GM12864 (cell line): ENCODE results near the gene UBA7.

ENCODE experiments used
- DNase-seq: peaks from one replicate; pipeline ENCODE4 v3.0.0-alpha.2; 2011; ENCODE audit warnings: low read depth
- H3K4me3 ChIP-seq: 2 replicates; pipeline ENCODE4 v1.5.1; 2011; ENCODE audit warnings: mild to moderate bottlenecking, low read depth, low read length, control low read depth
- CTCF ChIP-seq: IDR thresholded peaks from 2 replicates; pipeline ENCODE4 v1.5.1; 2011; ENCODE audit warnings: low read depth, mild to moderate bottlenecking, moderate library complexity, low read length, control low read depth, inconsistent platforms; ENCODE audit errors: missing control alignments

Gene UBA7

DNA sequence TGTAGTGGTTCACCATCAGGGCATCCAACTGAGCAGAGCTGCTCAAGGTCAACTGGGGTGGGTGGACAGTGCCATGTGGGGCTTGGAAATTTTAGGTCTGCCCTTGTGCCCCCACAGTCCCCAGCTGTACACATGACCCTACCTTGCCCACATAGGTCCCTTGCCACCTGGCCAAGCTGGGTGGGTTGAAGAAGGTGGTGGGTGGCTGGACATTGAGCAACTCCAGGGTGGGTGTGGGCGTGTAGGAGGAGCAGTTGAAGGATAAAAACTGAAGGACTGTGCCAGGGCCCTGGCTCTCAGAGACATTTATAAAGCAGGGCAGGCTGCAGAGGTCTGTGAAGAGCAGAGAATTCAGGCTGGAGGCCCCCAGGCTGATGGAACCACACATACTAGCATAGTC lies 14.6 kb downstream of the UBA7 start:
- H3K4me3 ChIP-seq, result no peak overlapping the region
- DNase-seq, result no peak
- no peak for TF ChIP-seq CTCF

- TF ChIP-seq CTCF, result no peak
- DNase-seq, result no peak
- no peak overlapping the region for H3K4me3 ChIP-seq
Observed at GRCh38 chr3:49794926-49795905, 18.5 kb downstream of the UBA7 start.

- no peak for TF ChIP-seq CTCF
- no peak for DNase-seq
- no peak overlapping the region for H3K4me3 ChIP-seq
Observed at GRCh38 chr3:49794431-49794830, 19.3 kb downstream of the UBA7 start.

DNA sequence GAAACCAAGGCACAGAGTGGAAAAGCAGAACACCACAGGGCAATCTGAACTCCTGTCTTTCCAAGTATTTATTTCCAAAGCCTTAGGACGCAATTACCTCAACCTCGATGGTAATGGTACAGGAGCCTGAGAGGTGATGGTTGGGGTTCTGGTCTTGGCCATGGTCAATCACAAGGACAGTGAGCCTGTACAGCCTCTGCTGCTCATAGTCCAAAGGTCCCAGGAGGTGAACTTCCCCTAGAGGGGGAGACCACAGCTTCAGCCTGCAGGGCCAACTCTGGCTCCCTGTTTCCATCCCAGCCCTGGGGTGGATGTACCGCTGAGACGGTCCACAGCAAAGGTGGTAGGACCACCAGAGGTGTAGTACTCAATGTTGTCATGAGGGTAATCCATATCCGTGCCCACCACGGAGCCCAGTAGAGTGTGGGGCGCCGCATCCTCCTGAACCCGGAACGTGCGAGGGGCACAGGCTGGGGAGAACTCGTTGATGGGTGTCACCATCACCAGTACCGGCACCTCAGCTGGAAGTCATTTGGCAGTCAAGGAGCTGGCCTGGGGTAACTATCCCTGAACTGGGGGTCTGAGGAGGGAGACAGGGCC lies 20.2 kb downstream of the UBA7 start:
- no peak overlapping the region for H3K4me3 ChIP-seq
- no peak for DNase-seq
- no peak for TF ChIP-seq CTCF

GRCh38 chr3:49792371-49793150 lies 21.2 kb downstream of the UBA7 start:
- TF ChIP-seq CTCF, result no peak
- no peak overlapping the region for H3K4me3 ChIP-seq
- DNase-seq, result no peak

- no peak overlapping the region for H3K4me3 ChIP-seq
- DNase-seq, result no peak
- TF ChIP-seq CTCF, result no peak
Observed at GRCh38 chr3:49791571-49791970, 22.2 kb downstream of the UBA7 start.
